ENCODE data around the gene ARHGAP12.

DNA sequence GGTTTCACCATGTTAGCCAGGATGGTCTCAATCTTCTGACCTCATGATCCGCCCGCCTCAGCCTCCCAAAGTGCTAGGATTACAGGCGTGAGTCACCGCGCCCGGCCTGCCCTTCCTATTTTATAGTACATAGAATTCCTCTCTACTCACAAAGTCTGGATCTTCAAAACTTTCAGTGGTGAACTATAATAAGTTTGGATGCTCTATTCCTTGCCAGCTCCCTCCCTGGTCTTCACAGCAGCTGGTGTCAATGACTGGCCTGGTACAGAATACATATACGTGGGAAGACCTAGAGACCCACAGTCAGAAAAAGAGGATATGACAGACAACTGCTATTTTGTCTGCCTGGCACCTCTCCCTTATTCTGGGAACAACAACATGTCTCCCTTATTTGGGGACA is 40.8 kb downstream of the ARHGAP12 start:
- TF ChIP-seq, protein P1, sequence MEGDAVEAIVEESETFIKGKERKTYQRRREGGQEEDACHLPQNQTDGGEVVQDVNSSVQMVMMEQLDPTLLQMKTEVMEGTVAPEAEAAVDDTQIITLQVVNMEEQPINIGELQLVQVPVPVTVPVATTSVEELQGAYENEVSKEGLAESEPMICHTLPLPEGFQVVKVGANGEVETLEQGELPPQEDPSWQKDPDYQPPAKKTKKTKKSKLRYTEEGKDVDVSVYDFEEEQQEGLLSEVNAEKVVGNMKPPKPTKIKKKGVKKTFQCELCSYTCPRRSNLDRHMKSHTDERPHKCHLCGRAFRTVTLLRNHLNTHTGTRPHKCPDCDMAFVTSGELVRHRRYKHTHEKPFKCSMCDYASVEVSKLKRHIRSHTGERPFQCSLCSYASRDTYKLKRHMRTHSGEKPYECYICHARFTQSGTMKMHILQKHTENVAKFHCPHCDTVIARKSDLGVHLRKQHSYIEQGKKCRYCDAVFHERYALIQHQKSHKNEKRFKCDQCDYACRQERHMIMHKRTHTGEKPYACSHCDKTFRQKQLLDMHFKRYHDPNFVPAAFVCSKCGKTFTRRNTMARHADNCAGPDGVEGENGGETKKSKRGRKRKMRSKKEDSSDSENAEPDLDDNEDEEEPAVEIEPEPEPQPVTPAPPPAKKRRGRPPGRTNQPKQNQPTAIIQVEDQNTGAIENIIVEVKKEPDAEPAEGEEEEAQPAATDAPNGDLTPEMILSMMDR (IDR thresholded peaks at IDR 0.05; ENCODE audit: low read length): no peak
- TF ChIP-seq EZH2 (IDR thresholded peaks at IDR 0.05; ENCODE audit: borderline replicate concordance, low read length): no peak
